ENCODE results near the gene TMEM169.

TMEM169 gene

DNA sequence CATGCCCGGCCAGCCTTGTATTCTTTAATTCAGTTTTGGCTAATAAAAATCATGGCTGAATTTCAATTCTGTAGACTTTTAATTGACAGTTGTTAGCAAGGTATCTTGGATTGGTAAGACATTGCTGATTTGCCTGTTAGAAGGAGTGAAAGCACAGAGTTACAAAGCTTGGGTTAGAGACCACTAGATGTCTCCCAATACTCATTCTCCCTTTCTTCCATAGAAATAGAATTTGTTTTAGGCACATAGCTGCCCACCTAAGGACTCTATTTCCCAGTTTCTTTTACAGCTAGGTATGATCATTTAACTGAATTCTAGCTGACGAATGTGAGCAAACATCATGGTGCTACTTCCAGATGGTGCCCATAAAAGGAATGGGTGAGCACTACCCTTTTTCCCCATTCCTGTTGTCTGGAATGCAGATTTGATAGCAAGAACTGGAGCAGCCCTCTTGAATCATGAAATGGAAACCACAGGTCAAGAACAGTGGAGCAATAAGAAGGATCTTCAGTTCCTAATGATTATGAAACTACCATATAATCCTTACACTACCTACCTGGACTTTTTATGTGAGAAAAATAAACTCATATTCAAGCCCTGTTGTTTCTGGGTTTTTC, 17.6 kb upstream of the TMEM169 start:
- Histone ChIP-seq H3K9me3 (replicated peaks in 1 of 2; ENCODE audit: control insufficient read depth in 2 of 2, insufficient read depth in 1 of 2, low read depth in 1 of 2, low read length in 2 of 2) (peaks cover 0 to 6% of the 10 kb centered on the region in 2 donors), H4K8ac (ENCODE audit: low read depth, low read length) (no peak overlapping the region), H3K14ac (ENCODE audit: low read length) (no peak overlapping the region), H2AFZ (ENCODE audit: low read length) (no peak overlapping the region), H3K27ac (replicated peaks; ENCODE audit: low read length) (no peak overlapping the region), H3K27me3 (ENCODE audit: control insufficient read depth in 3 of 3, insufficient read depth in 3 of 3, low read depth in 1 of 3, low read length in 3 of 3) (no peaks in the 10 kb centered on the region), H2BK5ac (ENCODE audit: low read length) (no peak overlapping the region), H3K4me2 (ENCODE audit: insufficient read depth, low read length, poor library complexity, severe bottlenecking) (no peak overlapping the region), H2BK12ac (ENCODE audit: low read length) (no peak overlapping the region), H3K36me3 (replicated peaks in 1 of 2; ENCODE audit: control insufficient read depth in 2 of 2, insufficient read depth in 2 of 2, low read length in 2 of 2) (peaks cover 10 to 42% of the 10 kb centered on the region in 2 donors), H2BK15ac (ENCODE audit: low read length) (no peak overlapping the region), H3K9ac (ENCODE audit: low read depth, low read length, poor library complexity) (no peak overlapping the region), H3K23ac (ENCODE audit: low read depth, low read length, poor library complexity) (no peak overlapping the region), H4K91ac (ENCODE audit: low read depth, low read length, poor library complexity) (no peak overlapping the region), H3K79me1 (ENCODE audit: low read depth, low read length) (no peaks in the 10 kb centered on the region), H3K4me3 (ENCODE audit: low read length in 2 of 2) (no peak overlapping the region), H3K4ac (ENCODE audit: low read length) (no peak overlapping the region), H2BK120ac (ENCODE audit: low read depth, low read length) (no peak overlapping the region), H3K18ac (ENCODE audit: low read length) (no peak overlapping the region), H3K4me1 (ENCODE audit: control insufficient read depth in 2 of 2, insufficient read depth in 1 of 2, low read depth in 1 of 2, low read length in 2 of 2) (no peaks in the 10 kb centered on the region), H2AK5ac (ENCODE audit: low read depth, low read length) (no peak overlapping the region)
- DNase-seq (ENCODE audit: low spot score), result no peak
- WGBS, 2 donors (ENCODE audit: extremely low coverage in 2 of 2, insufficient read length in 2 of 2, insufficient replicate concordance in 1 of 2), result no CpG with 5 or more reads among the region's 2 CpGs

DNA sequence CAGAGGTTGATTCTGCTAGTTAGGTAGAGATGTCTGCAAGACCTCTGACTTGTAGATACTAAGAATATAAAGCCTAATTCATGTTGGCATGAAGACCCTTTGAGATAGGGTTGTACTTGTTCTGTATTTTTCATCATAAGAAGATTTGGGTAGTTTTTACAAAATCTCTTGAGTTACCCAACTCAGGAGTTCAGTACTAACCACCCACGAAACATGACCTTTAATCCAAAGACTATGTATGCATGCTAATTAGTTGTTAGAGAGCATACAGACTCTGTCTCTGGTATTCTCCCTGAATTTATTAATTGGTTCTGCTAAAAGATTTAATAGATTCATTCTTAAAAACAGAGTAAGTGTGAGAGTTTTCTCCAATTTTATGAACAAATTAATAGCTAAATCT, 17.1 kb upstream of the TMEM169 start:
- no peak overlapping the region for H3K4ac ChIP-seq (ENCODE audit: low read length)
- H3K36me3 ChIP-seq (replicated peaks in 1 of 2; ENCODE audit: control insufficient read depth in 2 of 2, insufficient read depth in 2 of 2, low read length in 2 of 2), result peaks cover 8 to 39% of the 10 kb centered on the region in 2 donors
- no peak overlapping the region for H2AK5ac ChIP-seq (ENCODE audit: low read depth, low read length)
- no peak overlapping the region for H4K8ac ChIP-seq (ENCODE audit: low read depth, low read length)
- WGBS, 2 donors (ENCODE audit: extremely low coverage in 2 of 2, insufficient read length in 2 of 2, insufficient replicate concordance in 1 of 2), result no CpG with 5 or more reads among the region's 1 CpG
- no peaks in the 10 kb centered on the region for H3K27me3 ChIP-seq (ENCODE audit: control insufficient read depth in 3 of 3, insufficient read depth in 3 of 3, low read depth in 1 of 3, low read length in 3 of 3)
- no peak overlapping the region for H2BK120ac ChIP-seq (ENCODE audit: low read depth, low read length)
- peaks cover 0 to under 1% of the 10 kb centered on the region in 2 donors for H3K9me3 ChIP-seq (replicated peaks in 1 of 2; ENCODE audit: control insufficient read depth in 2 of 2, insufficient read depth in 1 of 2, low read depth in 1 of 2, low read length in 2 of 2)
- no peak overlapping the region for H2BK5ac ChIP-seq (ENCODE audit: low read length)
- no peak overlapping the region for H3K27ac ChIP-seq (replicated peaks; ENCODE audit: low read length)
- H4K91ac ChIP-seq (ENCODE audit: low read depth, low read length, poor library complexity), result no peak overlapping the region
- no peak overlapping the region for H3K9ac ChIP-seq (ENCODE audit: low read depth, low read length, poor library complexity)
- H3K79me1 ChIP-seq (ENCODE audit: low read depth, low read length), result no peaks in the 10 kb centered on the region
- no peaks in the 10 kb centered on the region for H3K4me1 ChIP-seq (ENCODE audit: control insufficient read depth in 2 of 2, insufficient read depth in 1 of 2, low read depth in 1 of 2, low read length in 2 of 2)
- H2AFZ ChIP-seq (ENCODE audit: low read length), result no peak overlapping the region
- H3K4me3 ChIP-seq (ENCODE audit: low read length in 2 of 2), result no peak overlapping the region
- no peak overlapping the region for H2BK15ac ChIP-seq (ENCODE audit: low read length)
- H2BK12ac ChIP-seq (ENCODE audit: low read length), result no peak overlapping the region
- no peak overlapping the region for H3K23ac ChIP-seq (ENCODE audit: low read depth, low read length, poor library complexity)
- H3K14ac ChIP-seq (ENCODE audit: low read length), result no peak overlapping the region
- no peak overlapping the region for H3K18ac ChIP-seq (ENCODE audit: low read length)
- no peak for DNase-seq (ENCODE audit: low spot score)
- H3K4me2 ChIP-seq (ENCODE audit: insufficient read depth, low read length, poor library complexity, severe bottlenecking), result no peak overlapping the region

DNA sequence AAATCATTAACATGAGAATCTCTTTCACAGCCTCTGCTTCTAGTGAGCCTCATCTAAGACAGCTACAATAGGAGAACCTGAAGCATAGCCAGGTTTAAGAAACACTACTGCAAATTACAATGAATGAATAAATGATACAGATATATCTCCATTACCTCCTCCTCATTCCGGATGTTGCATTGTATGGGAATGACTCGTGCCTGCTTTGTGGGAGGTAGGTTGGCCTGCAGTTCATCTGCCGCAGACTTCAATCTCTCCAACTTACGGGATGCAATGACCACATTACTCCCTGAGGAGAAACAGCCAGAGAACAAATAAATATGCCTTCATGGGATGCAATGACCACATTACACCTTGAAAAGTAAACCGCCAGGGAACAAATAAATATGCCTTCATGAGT, 15.5 kb upstream of the TMEM169 start:
- H3K79me1 ChIP-seq (ENCODE audit: low read depth, low read length), result no peaks in the 10 kb centered on the region
- H2BK12ac ChIP-seq (ENCODE audit: low read length), result no peak overlapping the region
- H3K4me2 ChIP-seq (ENCODE audit: insufficient read depth, low read length, poor library complexity, severe bottlenecking), result no peak overlapping the region
- no peak overlapping the region for H4K91ac ChIP-seq (ENCODE audit: low read depth, low read length, poor library complexity)
- WGBS, 2 donors (ENCODE audit: extremely low coverage in 2 of 2, insufficient read length in 2 of 2, insufficient replicate concordance in 1 of 2), result no CpG with 5 or more reads among the region's 5 CpGs
- no peaks in the 10 kb centered on the region for H3K9me3 ChIP-seq (replicated peaks in 1 of 2; ENCODE audit: control insufficient read depth in 2 of 2, insufficient read depth in 1 of 2, low read depth in 1 of 2, low read length in 2 of 2)
- H3K18ac ChIP-seq (ENCODE audit: low read length), result no peak overlapping the region
- H3K4me3 ChIP-seq (ENCODE audit: low read length in 2 of 2), result no peak overlapping the region
- H3K4me1 ChIP-seq (ENCODE audit: control insufficient read depth in 2 of 2, insufficient read depth in 1 of 2, low read depth in 1 of 2, low read length in 2 of 2), result no peaks in the 10 kb centered on the region
- H2AFZ ChIP-seq (ENCODE audit: low read length), result no peak overlapping the region
- no peak overlapping the region for H2AK5ac ChIP-seq (ENCODE audit: low read depth, low read length)
- H3K4ac ChIP-seq (ENCODE audit: low read length), result no peak overlapping the region
- DNase-seq (ENCODE audit: low spot score), result no peak
- H4K8ac ChIP-seq (ENCODE audit: low read depth, low read length), result no peak overlapping the region
- no peak overlapping the region for H2BK15ac ChIP-seq (ENCODE audit: low read length)
- H3K14ac ChIP-seq (ENCODE audit: low read length), result no peak overlapping the region
- peaks cover 7 to 29% of the 10 kb centered on the region in 2 donors for H3K36me3 ChIP-seq (replicated peaks in 1 of 2; ENCODE audit: control insufficient read depth in 2 of 2, insufficient read depth in 2 of 2, low read length in 2 of 2)
- H2BK120ac ChIP-seq (ENCODE audit: low read depth, low read length), result no peak overlapping the region
- H2BK5ac ChIP-seq (ENCODE audit: low read length), result no peak overlapping the region
- H3K9ac ChIP-seq (ENCODE audit: low read depth, low read length, poor library complexity), result no peak overlapping the region
- H3K27me3 ChIP-seq (ENCODE audit: control insufficient read depth in 3 of 3, insufficient read depth in 3 of 3, low read depth in 1 of 3, low read length in 3 of 3), result no peaks in the 10 kb centered on the region
- H3K27ac ChIP-seq (replicated peaks; ENCODE audit: low read length), result no peak overlapping the region
- no peak overlapping the region for H3K23ac ChIP-seq (ENCODE audit: low read depth, low read length, poor library complexity)

GRCh38 chr2:216069028-216069427, 12.7 kb upstream of the TMEM169 start:
- Histone ChIP-seq H2AK5ac (ENCODE audit: low read depth, low read length) (no peak overlapping the region), H2BK15ac (ENCODE audit: low read length) (no peak overlapping the region), H2BK12ac (ENCODE audit: low read length) (no peak overlapping the region), H3K27ac (replicated peaks; ENCODE audit: low read length) (no peak overlapping the region), H3K4ac (ENCODE audit: low read length) (no peak overlapping the region), H3K9ac (ENCODE audit: low read depth, low read length, poor library complexity) (no peak overlapping the region), H3K4me1 (ENCODE audit: control insufficient read depth in 2 of 2, insufficient read depth in 1 of 2, low read depth in 1 of 2, low read length in 2 of 2) (no peaks in the 10 kb centered on the region), H2BK120ac (ENCODE audit: low read depth, low read length) (no peak overlapping the region), H3K27me3 (ENCODE audit: control insufficient read depth in 3 of 3, insufficient read depth in 3 of 3, low read depth in 1 of 3, low read length in 3 of 3) (no peaks in the 10 kb centered on the region), H3K23ac (ENCODE audit: low read depth, low read length, poor library complexity) (no peak overlapping the region), H3K14ac (ENCODE audit: low read length) (no peak overlapping the region), H3K18ac (ENCODE audit: low read length) (no peak overlapping the region), H4K91ac (ENCODE audit: low read depth, low read length, poor library complexity) (no peak overlapping the region), H2AFZ (ENCODE audit: low read length) (no peak overlapping the region), H2BK5ac (ENCODE audit: low read length) (no peak overlapping the region), H3K4me2 (ENCODE audit: insufficient read depth, low read length, poor library complexity, severe bottlenecking) (no peak overlapping the region), H3K9me3 (replicated peaks in 1 of 2; ENCODE audit: control insufficient read depth in 2 of 2, insufficient read depth in 1 of 2, low read depth in 1 of 2, low read length in 2 of 2) (no peaks in the 10 kb centered on the region), H3K36me3 (replicated peaks in 1 of 2; ENCODE audit: control insufficient read depth in 2 of 2, insufficient read depth in 2 of 2, low read length in 2 of 2) (peaks cover 7 to 40% of the 10 kb centered on the region in 2 donors), H3K79me1 (ENCODE audit: low read depth, low read length) (no peaks in the 10 kb centered on the region), H4K8ac (ENCODE audit: low read depth, low read length) (no peak overlapping the region), H3K4me3 (ENCODE audit: low read length in 2 of 2) (no peak overlapping the region)
- no peak for DNase-seq (ENCODE audit: low spot score)
- WGBS, 2 donors (ENCODE audit: extremely low coverage in 2 of 2, insufficient read length in 2 of 2, insufficient replicate concordance in 1 of 2), result no CpG with 5 or more reads among the region's 2 CpGs

Measured in neuronal stem cell (in vitro differentiated cells).